Activated CD8-positive, alpha-beta T cell treated with anti-CD3 and anti-CD28 coated beads, Interleukin-2, amount 10 ng/mL, durations not matched to agents 7 days and 5 days (primary cell): ENCODE results near the gene AHSA1. TPM values are rescaled to one million over a fixed set of nuclear protein-coding genes. Genes with fewer than 3 reads are reported as not detected.

Experiments
- ATAC-seq: fragments of 150-1000 bp; cut with Tn5 transposase; one replicate; pipeline ENCODE4 v1.10.0; 2021; ENCODE audit warnings: moderate library complexity
- CTCF ChIA-PET: fragments of 350-600 bp; sonication (Branson Sonifier 250); formaldehyde crosslinking; loops from one replicate; lab custom pipeline; 2021; ENCODE audit warnings: antibody characterized with exemption; lab: Charles Lee
- POLR2A ChIA-PET: fragments of 350-600 bp; sonication (Branson Sonifier 250); formaldehyde crosslinking; loops from one replicate; lab custom pipeline; 2021; ENCODE audit warnings: antibody characterized with exemption; lab: Charles Lee
- DNase-seq: peaks from one replicate; pipeline ENCODE4 v3.0.0-alpha.2; 2020
- H3K27ac Mint-ChIP-seq: one replicate; pipeline ENCODE4 v1.8.0; 2021; ENCODE audit warnings: mild to moderate bottlenecking, mixed read lengths
- H3K27me3 Mint-ChIP-seq: one replicate; pipeline ENCODE4 v1.8.0; 2021; ENCODE audit warnings: low read depth, mixed read lengths
- H3K36me3 Mint-ChIP-seq: one replicate; pipeline ENCODE4 v1.8.0; 2021; ENCODE audit warnings: low read depth, mixed read lengths
- H3K4me1 Mint-ChIP-seq: one replicate; pipeline ENCODE4 v1.8.0; 2021; ENCODE audit warnings: low read depth, mixed read lengths
- H3K4me3 Mint-ChIP-seq: one replicate; pipeline ENCODE4 v1.8.0; 2021; ENCODE audit warnings: mild to moderate bottlenecking, mixed read lengths
- H3K9me3 Mint-ChIP-seq: one replicate; pipeline ENCODE4 v1.8.0; 2022; ENCODE audit warnings: mixed read lengths; ENCODE audit not compliant: insufficient read depth
- total RNA-seq, 2 experiments: library from RNA; stranded (reverse); gene quantifications; one replicate each; pipeline ENCODE4 v1.2.3, GENCODE V29; 2021

The AHSA1 gene
- total RNA-seq, 2 experiments from 2014 or later = 252 to 273 TPM

- POLR2A ChIA-PET = no interaction called here
- DNase-seq = no peak
- H3K36me3 Mint-ChIP-seq = peaks cover 2% of the 10 kb centered on the region
These were observed 16.7 kb downstream of the AHSA1 start for GRCh38 chr14:77474479-77475177.

GRCh38 chr14:77475432-77476115 lies 17.7 kb downstream of the AHSA1 start:
- no peak for ATAC-seq
- Mint-ChIP-seq H3K27me3 (no peaks in the 10 kb centered on the region), H3K27ac (no peak overlapping the region), H3K36me3 (no peaks in the 10 kb centered on the region), H3K4me3 (no peak overlapping the region), H3K4me1 (no peaks in the 10 kb centered on the region), H3K9me3 (no peaks in the 10 kb centered on the region)
- CTCF ChIA-PET = no interaction called here
- POLR2A ChIA-PET = no interaction called here
- no peak for DNase-seq

More at GRCh38 chr14:77474479-77475177, 16.7 kb downstream of the AHSA1 start:
- ATAC-seq = no peak
- Mint-ChIP-seq H3K4me3 (no peak overlapping the region), H3K27me3 (no peaks in the 10 kb centered on the region), H3K27ac (no peak overlapping the region), H3K4me1 (no peaks in the 10 kb centered on the region), H3K9me3 (no peaks in the 10 kb centered on the region)
- CTCF ChIA-PET = no interaction called here

GRCh38 chr14:77478029-77478428 lies 20.1 kb downstream of the AHSA1 start:
- no peak overlapping the region for H3K4me3 Mint-ChIP-seq
- no peaks in the 10 kb centered on the region for H3K9me3 Mint-ChIP-seq
- no peak overlapping the region for H3K27ac Mint-ChIP-seq
- CTCF ChIA-PET = interaction anchor here (2.1 kb wide), 1 partner anchor 19 kb away, joined by 10 read pairs; no protein-coding TSS in a partner anchor
- no peaks in the 10 kb centered on the region for H3K36me3 Mint-ChIP-seq
- no peaks in the 10 kb centered on the region for H3K27me3 Mint-ChIP-seq
- POLR2A ChIA-PET = no interaction called here
- DNase-seq (no peak), ATAC-seq (no peak)
- no peaks in the 10 kb centered on the region for H3K4me1 Mint-ChIP-seq

- H3K4me3 Mint-ChIP-seq = no peak overlapping the region
- ATAC-seq (no peak), DNase-seq (no peak)
- H3K9me3 Mint-ChIP-seq = no peaks in the 10 kb centered on the region
- no peaks in the 10 kb centered on the region for H3K27me3 Mint-ChIP-seq
- no peak overlapping the region for H3K27ac Mint-ChIP-seq
- POLR2A ChIA-PET = no interaction called here
- no peaks in the 10 kb centered on the region for H3K36me3 Mint-ChIP-seq
- no peaks in the 10 kb centered on the region for H3K4me1 Mint-ChIP-seq
- CTCF ChIA-PET = interaction anchor here (2.1 kb wide), 1 partner anchor 20 kb away, joined by 10 read pairs; no protein-coding TSS in a partner anchor
These were observed 20.9 kb downstream of the AHSA1 start for GRCh38 chr14:77478796-77479195.

- DNase-seq (no peak), ATAC-seq (no peak)
- no peaks in the 10 kb centered on the region for H3K4me1 Mint-ChIP-seq
- H3K27ac Mint-ChIP-seq = no peak overlapping the region
- POLR2A ChIA-PET = no interaction called here
- H3K36me3 Mint-ChIP-seq = no peaks in the 10 kb centered on the region
- CTCF ChIA-PET = interaction anchor here (0.8 kb wide), 1 partner anchor 23 kb away, joined by 3 read pairs; no protein-coding TSS in a partner anchor
- H3K27me3 Mint-ChIP-seq = no peaks in the 10 kb centered on the region
- no peak overlapping the region for H3K4me3 Mint-ChIP-seq
- H3K9me3 Mint-ChIP-seq = no peaks in the 10 kb centered on the region
These were observed 24.5 kb downstream of the AHSA1 start for GRCh38 chr14:77482422-77482821.

GRCh38 chr14:77485256-77485655 lies 27.4 kb downstream of the AHSA1 start:
- no peak overlapping the region for H3K4me3 Mint-ChIP-seq
- ATAC-seq = no peak
- H3K27ac Mint-ChIP-seq = no peak overlapping the region
- H3K27me3 Mint-ChIP-seq = no peaks in the 10 kb centered on the region
- H3K4me1 Mint-ChIP-seq = no peaks in the 10 kb centered on the region
- no peaks in the 10 kb centered on the region for H3K36me3 Mint-ChIP-seq
- DNase-seq = no peak
- H3K9me3 Mint-ChIP-seq = no peaks in the 10 kb centered on the region
- ChIA-PET POLR2A (no interaction called here), CTCF (no interaction called here)

GRCh38 chr14:77485901-77486678 lies 28.2 kb downstream of the AHSA1 start:
- no peak overlapping the region for H3K27ac Mint-ChIP-seq
- no peaks in the 10 kb centered on the region for H3K36me3 Mint-ChIP-seq
- H3K4me1 Mint-ChIP-seq = no peaks in the 10 kb centered on the region
- H3K27me3 Mint-ChIP-seq = no peaks in the 10 kb centered on the region
- H3K9me3 Mint-ChIP-seq = no peaks in the 10 kb centered on the region
- CTCF ChIA-PET = interaction anchor here (1.5 kb wide), 1 partner anchor 27 kb away, joined by 5 read pairs; no protein-coding TSS in a partner anchor
- H3K4me3 Mint-ChIP-seq = no peak overlapping the region
- DNase-seq (no peak), ATAC-seq (no peak)
- POLR2A ChIA-PET = no interaction called here

- Mint-ChIP-seq H3K4me1 (no peaks in the 10 kb centered on the region), H3K27ac (no peak overlapping the region), H3K4me3 (no peak overlapping the region), H3K27me3 (no peaks in the 10 kb centered on the region), H3K9me3 (no peaks in the 10 kb centered on the region), H3K36me3 (no peaks in the 10 kb centered on the region)
- DNase-seq (no peak), ATAC-seq (no peak)
- CTCF ChIA-PET = interaction anchor here (0.6 kb wide), 1 partner anchor 101 kb away, joined by 3 read pairs; no protein-coding TSS in a partner anchor
- POLR2A ChIA-PET = no interaction called here
These were observed 30.7 kb downstream of the AHSA1 start for GRCh38 chr14:77488558-77488957.

GRCh38 chr14:77489041-77489440 lies 31.1 kb downstream of the AHSA1 start:
- Mint-ChIP-seq H3K4me3 (no peak overlapping the region), H3K27me3 (no peaks in the 10 kb centered on the region), H3K4me1 (no peaks in the 10 kb centered on the region), H3K27ac (no peak overlapping the region), H3K36me3 (no peaks in the 10 kb centered on the region), H3K9me3 (no peaks in the 10 kb centered on the region)
- ChIA-PET CTCF (no interaction called here), POLR2A (no interaction called here)
- ATAC-seq (no peak), DNase-seq (no peak)

GRCh38 chr14:77490347-77490986 lies 32.6 kb downstream of the AHSA1 start:
- H3K27ac Mint-ChIP-seq = no peak overlapping the region
- H3K4me1 Mint-ChIP-seq = no peaks in the 10 kb centered on the region
- no peaks in the 10 kb centered on the region for H3K27me3 Mint-ChIP-seq
- no peak overlapping the region for H3K4me3 Mint-ChIP-seq
- H3K36me3 Mint-ChIP-seq = no peaks in the 10 kb centered on the region
- no peak for ATAC-seq
- ChIA-PET POLR2A (no interaction called here), CTCF (no interaction called here)
- no peak for DNase-seq
- no peaks in the 10 kb centered on the region for H3K9me3 Mint-ChIP-seq

- Mint-ChIP-seq H3K27ac (no peak overlapping the region), H3K36me3 (no peaks in the 10 kb centered on the region), H3K4me3 (no peak overlapping the region), H3K27me3 (no peaks in the 10 kb centered on the region), H3K9me3 (no peaks in the 10 kb centered on the region), H3K4me1 (no peaks in the 10 kb centered on the region)
- ATAC-seq (no peak), DNase-seq (no peak)
- ChIA-PET POLR2A (no interaction called here), CTCF (no interaction called here)
These were observed 33.2 kb downstream of the AHSA1 start for GRCh38 chr14:77491056-77491455.
